IPS-15b (cell line): ENCODE results near the gene COPG1.
"Not testable (repeated sequence)": the region's sequence is repeated elsewhere in the genome, so short reads cannot be mapped to it uniquely, and the experiment has no call there.

Source experiments
- H3K27me3 ChIP-seq: one replicate; pipeline ENCODE4 v1.6.1; 2013; ENCODE audit warnings: low read length; ENCODE audit not compliant: control insufficient read depth, insufficient read depth
- H3K36me3 ChIP-seq: one replicate; pipeline ENCODE4 v1.6.1; 2013; ENCODE audit warnings: low read length; ENCODE audit not compliant: control insufficient read depth, insufficient read depth
- H3K4me1 ChIP-seq: one replicate; pipeline ENCODE4 v1.6.1; 2013; ENCODE audit warnings: mild to moderate bottlenecking, low read length; ENCODE audit not compliant: control insufficient read depth, insufficient read depth
- H3K4me3 ChIP-seq: one replicate; pipeline ENCODE4 v1.5.1; 2013; ENCODE audit warnings: low read depth, low read length
- H3K9ac ChIP-seq: one replicate; pipeline ENCODE4 v1.6.1; 2013; ENCODE audit warnings: low read depth, mild to moderate bottlenecking, low read length
- H3K9me3 ChIP-seq: one replicate; pipeline ENCODE4 v1.6.1; 2013; ENCODE audit warnings: mild to moderate bottlenecking, low read length; ENCODE audit not compliant: control insufficient read depth, insufficient read depth

Gene COPG1

GRCh38 chr3:129228891-129229585 lies 20.4 kb upstream of the COPG1 start:
- Histone ChIP-seq H3K4me1 (peaks cover 3% of the 10 kb centered on the region), H3K36me3 (no peaks in the 10 kb centered on the region), H3K4me3 (no peak overlapping the region), H3K9me3 (no peaks in the 10 kb centered on the region), H3K9ac (peak overlapping the region; percentile 10), H3K27me3 (no peaks in the 10 kb centered on the region)

GRCh38 chr3:129230311-129231019 lies 18.9 kb upstream of the COPG1 start:
- Histone ChIP-seq H3K9me3 (no peaks in the 10 kb centered on the region), H3K4me3 (no peak overlapping the region), H3K27me3 (no peaks in the 10 kb centered on the region), H3K4me1 (peaks cover 3% of the 10 kb centered on the region), H3K9ac (no peak overlapping the region), H3K36me3 (no peaks in the 10 kb centered on the region)

- Histone ChIP-seq H3K9ac (no peak overlapping the region), H3K4me1 (peaks cover 3% of the 10 kb centered on the region), H3K4me3 (no peak overlapping the region), H3K27me3 (no peaks in the 10 kb centered on the region), H3K36me3 (no peaks in the 10 kb centered on the region), H3K9me3 (no peaks in the 10 kb centered on the region)
Observed at GRCh38 chr3:129231331-129232119, 17.9 kb upstream of the COPG1 start.

GRCh38 chr3:129233538-129233937 lies 15.9 kb upstream of the COPG1 start:
- Histone ChIP-seq H3K4me3 (no peak overlapping the region), H3K9ac (no peak overlapping the region), H3K27me3 (no peaks in the 10 kb centered on the region), H3K4me1 (peaks cover 3% of the 10 kb centered on the region), H3K9me3 (no peaks in the 10 kb centered on the region), H3K36me3 (no peaks in the 10 kb centered on the region)

GRCh38 chr3:129234441-129234840 lies 15.0 kb upstream of the COPG1 start:
- no peaks in the 10 kb centered on the region for H3K27me3 ChIP-seq
- H3K4me1 ChIP-seq, result no peaks in the 10 kb centered on the region
- H3K4me3 ChIP-seq, result no peak overlapping the region
- H3K9ac ChIP-seq, result no peak overlapping the region
- no peaks in the 10 kb centered on the region for H3K36me3 ChIP-seq
- H3K9me3 ChIP-seq, result no peaks in the 10 kb centered on the region

GRCh38 chr3:129235344-129235917 lies 14.0 kb upstream of the COPG1 start:
- H3K4me3 ChIP-seq, result no peak overlapping the region
- peaks cover 4% of the 10 kb centered on the region for H3K4me1 ChIP-seq
- no peaks in the 10 kb centered on the region for H3K36me3 ChIP-seq
- H3K9me3 ChIP-seq, result no peaks in the 10 kb centered on the region
- H3K27me3 ChIP-seq, result no peaks in the 10 kb centered on the region
- no peak overlapping the region for H3K9ac ChIP-seq

GRCh38 chr3:129238945-129239705 lies 10.3 kb upstream of the COPG1 start:
- Histone ChIP-seq H3K36me3 (no peaks in the 10 kb centered on the region), H3K27me3 (no peaks in the 10 kb centered on the region), H3K4me1 (peaks cover 4% of the 10 kb centered on the region), H3K9ac (no peak overlapping the region), H3K9me3 (no peaks in the 10 kb centered on the region), H3K4me3 (no peak overlapping the region)

- H3K36me3 ChIP-seq, result no peaks in the 10 kb centered on the region
- H3K9me3 ChIP-seq, result no peaks in the 10 kb centered on the region
- H3K4me1 ChIP-seq, result peaks cover 4% of the 10 kb centered on the region
- no peak overlapping the region for H3K9ac ChIP-seq
- no peaks in the 10 kb centered on the region for H3K27me3 ChIP-seq
- no peak overlapping the region for H3K4me3 ChIP-seq
Observed at GRCh38 chr3:129239991-129240390, 9.4 kb upstream of the COPG1 start.

- Histone ChIP-seq H3K9ac (no peak overlapping the region), H3K4me1 (peaks cover 4% of the 10 kb centered on the region), H3K9me3 (no peaks in the 10 kb centered on the region), H3K27me3 (no peaks in the 10 kb centered on the region), H3K4me3 (no peak overlapping the region), H3K36me3 (no peaks in the 10 kb centered on the region)
Observed at GRCh38 chr3:129240436-129240835, 9.0 kb upstream of the COPG1 start.

- no peak overlapping the region for H3K9ac ChIP-seq
- H3K36me3 ChIP-seq, result peaks cover 3% of the 10 kb centered on the region
- no peak overlapping the region for H3K4me3 ChIP-seq
- H3K27me3 ChIP-seq, result no peaks in the 10 kb centered on the region
- H3K4me1 ChIP-seq, result peaks cover 5% of the 10 kb centered on the region
- no peaks in the 10 kb centered on the region for H3K9me3 ChIP-seq
Observed at GRCh38 chr3:129245141-129245540, 4.3 kb upstream of the COPG1 start.

GRCh38 chr3:129245641-129246306 lies 3.6 kb upstream of the COPG1 start:
- H3K36me3 ChIP-seq, H3K4me3 ChIP-seq, H3K9ac ChIP-seq, H3K4me1 ChIP-seq, H3K9me3 ChIP-seq, H3K27me3 ChIP-seq: not testable (repeated sequence)
